Measurements from ENCODE around the gene FAM151B.
"Not testable (repeated sequence)": the region's sequence is repeated elsewhere in the genome, so short reads cannot be mapped to it uniquely, and the experiment has no call there.

Gene FAM151B

DNA sequence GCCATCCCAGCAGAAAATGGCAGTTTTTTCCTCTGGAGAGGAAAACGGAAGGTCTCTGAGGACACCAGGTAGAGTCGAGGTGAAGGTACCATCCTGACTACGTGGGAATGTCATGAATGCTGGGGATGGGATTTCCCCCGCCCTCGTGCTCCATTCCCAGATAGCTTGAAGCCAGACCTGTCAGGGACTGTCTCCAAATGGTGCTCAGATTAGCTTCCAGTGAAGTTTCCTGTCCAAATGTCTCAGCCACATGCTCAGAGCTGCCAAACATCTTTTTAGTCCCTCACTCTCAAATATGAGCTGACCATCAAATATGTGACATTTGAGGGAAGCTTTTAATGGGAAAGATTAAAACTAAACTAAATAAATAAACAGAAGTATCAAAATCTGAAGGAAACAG lies 89.8 kb downstream of the FAM151B start:
- no peak overlapping the region for H3K4me3 ChIP-seq (replicated peaks; ENCODE audit: low read depth, low read length)
- H3K27me3 ChIP-seq (replicated peaks; ENCODE audit: control insufficient read depth, insufficient read depth, low read length) = no peaks in the 10 kb centered on the region
- no peaks in the 10 kb centered on the region for H3K36me3 ChIP-seq (ENCODE audit: control insufficient read depth, insufficient read depth, low read length)
- DNase-seq (ENCODE audit: extremely low read depth, insufficient read length) = no peak
- TF ChIP-seq CTCF (IDR thresholded peaks at IDR 0.05; ENCODE audit: insufficient read depth, low read length, poor library complexity, severe bottlenecking) = no peak

DNA sequence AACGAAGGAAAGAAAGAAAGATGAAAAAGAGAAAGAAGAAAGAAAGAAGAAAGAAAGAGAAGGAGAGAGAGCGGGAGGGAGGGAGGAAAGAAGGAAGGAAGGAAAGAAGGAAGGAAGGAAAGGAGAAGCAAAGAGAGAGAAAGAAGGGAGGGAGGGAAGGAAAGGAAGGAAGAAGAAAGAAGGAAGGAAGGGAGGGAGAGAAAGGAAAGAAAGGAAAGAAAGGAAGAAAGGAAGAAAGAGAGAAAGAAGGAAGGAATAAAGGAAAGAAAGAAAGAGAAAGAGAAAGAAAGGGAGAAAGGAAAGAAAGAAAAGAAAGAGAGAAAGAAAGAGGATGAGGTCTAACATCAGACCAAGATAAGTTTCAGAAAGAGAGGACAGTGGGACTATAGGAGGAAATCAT lies 91.2 kb downstream of the FAM151B start:
- TF ChIP-seq CTCF (IDR thresholded peaks at IDR 0.05; ENCODE audit: insufficient read depth, low read length, poor library complexity, severe bottlenecking) = no peak
- DNase-seq (ENCODE audit: extremely low read depth, insufficient read length) = no peak
- Histone ChIP-seq H3K36me3 (ENCODE audit: control insufficient read depth, insufficient read depth, low read length) (no peaks in the 10 kb centered on the region), H3K27me3 (replicated peaks; ENCODE audit: control insufficient read depth, insufficient read depth, low read length) (no peaks in the 10 kb centered on the region), H3K4me3 (replicated peaks; ENCODE audit: low read depth, low read length) (no peak overlapping the region)

DNA sequence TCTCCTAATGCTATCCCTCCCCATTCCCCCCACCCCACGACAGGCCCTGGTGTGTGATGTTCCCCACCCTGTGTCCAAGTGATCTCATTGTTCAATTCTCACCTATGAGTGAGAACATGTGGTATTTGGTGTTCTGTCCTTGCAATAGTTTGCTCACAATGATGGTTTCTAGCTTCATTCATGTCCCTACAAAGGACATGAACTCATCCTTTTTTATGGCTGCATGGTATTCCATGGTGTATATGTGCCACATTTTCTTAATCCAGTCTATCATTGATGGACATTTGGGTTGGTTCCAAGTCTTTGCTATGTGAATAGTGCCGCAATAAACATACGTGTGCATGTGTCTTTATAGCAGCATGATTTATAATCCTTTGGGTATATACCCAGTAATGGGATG lies 92.4 kb downstream of the FAM151B start:
- H3K4me3 ChIP-seq (replicated peaks; ENCODE audit: low read depth, low read length); DNase-seq (ENCODE audit: extremely low read depth, insufficient read length); H3K36me3 ChIP-seq (ENCODE audit: control insufficient read depth, insufficient read depth, low read length); H3K27me3 ChIP-seq (replicated peaks; ENCODE audit: control insufficient read depth, insufficient read depth, low read length): not testable (repeated sequence)

DNA sequence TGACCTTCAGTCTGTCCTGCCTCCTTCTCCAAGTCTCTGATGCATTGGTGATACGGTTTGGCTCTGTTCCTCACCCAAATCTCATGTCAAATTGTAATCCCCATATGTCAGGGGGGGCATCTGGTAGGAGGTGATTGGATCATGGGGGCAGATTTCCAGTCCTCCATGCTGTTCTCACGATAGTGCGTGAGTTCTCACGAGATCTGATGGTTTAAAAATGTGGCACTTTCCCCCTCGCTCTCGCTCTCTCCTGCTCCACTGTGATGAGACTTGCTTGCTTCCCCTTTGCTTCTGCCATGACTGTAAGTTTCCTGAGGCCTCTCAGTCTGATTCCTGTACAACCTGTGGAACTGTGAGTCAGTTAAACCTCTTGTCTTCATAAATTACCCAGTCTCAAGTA lies 96.9 kb downstream of the FAM151B start:
- no peak for TF ChIP-seq CTCF (IDR thresholded peaks at IDR 0.05; ENCODE audit: insufficient read depth, low read length, poor library complexity, severe bottlenecking)

GRCh38 chr5:80588858-80589540 lies 101.1 kb downstream of the FAM151B start:
- DNase-seq (ENCODE audit: extremely low read depth, insufficient read length) = no peak
- H3K4me3 ChIP-seq (replicated peaks; ENCODE audit: low read depth, low read length) = no peak overlapping the region
- TF ChIP-seq CTCF (IDR thresholded peaks at IDR 0.05; ENCODE audit: insufficient read depth, low read length, poor library complexity, severe bottlenecking) = no peak
- no peaks in the 10 kb centered on the region for H3K36me3 ChIP-seq (ENCODE audit: control insufficient read depth, insufficient read depth, low read length)
- no peaks in the 10 kb centered on the region for H3K27me3 ChIP-seq (replicated peaks; ENCODE audit: control insufficient read depth, insufficient read depth, low read length)

More for the DNA sequence above, 96.9 kb downstream of the FAM151B start:
- H3K36me3 ChIP-seq (ENCODE audit: control insufficient read depth, insufficient read depth, low read length) = no peaks in the 10 kb centered on the region
- no peaks in the 10 kb centered on the region for H3K27me3 ChIP-seq (replicated peaks; ENCODE audit: control insufficient read depth, insufficient read depth, low read length)
- no peak for DNase-seq (ENCODE audit: extremely low read depth, insufficient read length)
- no peak overlapping the region for H3K4me3 ChIP-seq (replicated peaks; ENCODE audit: low read depth, low read length)

GRCh38 chr5:80590766-80591165 lies 102.9 kb downstream of the FAM151B start:
- Histone ChIP-seq H3K4me3 (replicated peaks; ENCODE audit: low read depth, low read length) (no peak overlapping the region), H3K36me3 (ENCODE audit: control insufficient read depth, insufficient read depth, low read length) (no peaks in the 10 kb centered on the region), H3K27me3 (replicated peaks; ENCODE audit: control insufficient read depth, insufficient read depth, low read length) (no peaks in the 10 kb centered on the region)
- no peak for DNase-seq (ENCODE audit: extremely low read depth, insufficient read length)
- no peak for TF ChIP-seq CTCF (IDR thresholded peaks at IDR 0.05; ENCODE audit: insufficient read depth, low read length, poor library complexity, severe bottlenecking)

Measured in GM06990 (cell line).